ENCODE data around the gene PKIB. TPM values are rescaled to one million over a fixed set of nuclear protein-coding genes. Genes with fewer than 3 reads are reported as not detected.

PKIB gene
- polyA plus RNA-seq, 2 of the 4 experiments (the other 2 are of a cell fraction): 0.37 to 1.5 TPM

GRCh38 chr6:122631571-122632249, 21.5 kb downstream of the PKIB start:
- H3K4me3 ChIP-seq: no peak overlapping the region
- FAIRE-seq (no peak), ATAC-seq (no peak), DNase-seq (ENCODE audit: low read depth in 1 of 2, low spot score in 1 of 2) (no peak)
- no peak overlapping the region for H3K27ac ChIP-seq
- H3K9me3 ChIP-seq: no peaks in the 10 kb centered on the region
- TF ChIP-seq CBX8 (IDR thresholded peaks at IDR 0.05): no peak
- TF ChIP-seq TFCP2L1 (CRISPR knock-in tag; IDR thresholded peaks at IDR 0.05): no peak
- TF ChIP-seq FOXS1 (CRISPR knock-in tag; IDR thresholded peaks at IDR 0.05): no peak
- TF ChIP-seq, protein P1, sequence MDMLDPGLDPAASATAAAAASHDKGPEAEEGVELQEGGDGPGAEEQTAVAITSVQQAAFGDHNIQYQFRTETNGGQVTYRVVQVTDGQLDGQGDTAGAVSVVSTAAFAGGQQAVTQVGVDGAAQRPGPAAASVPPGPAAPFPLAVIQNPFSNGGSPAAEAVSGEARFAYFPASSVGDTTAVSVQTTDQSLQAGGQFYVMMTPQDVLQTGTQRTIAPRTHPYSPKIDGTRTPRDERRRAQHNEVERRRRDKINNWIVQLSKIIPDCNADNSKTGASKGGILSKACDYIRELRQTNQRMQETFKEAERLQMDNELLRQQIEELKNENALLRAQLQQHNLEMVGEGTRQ (IDR thresholded peaks at IDR 0.05): no peak
- TF ChIP-seq TP53 (CRISPR knock-in tag; IDR thresholded peaks at IDR 0.05): no peak
- TF ChIP-seq BHLHE40 (IDR thresholded peaks at IDR 0.05; ENCODE audit: low read depth, low read length): no peak
- no peak for TF ChIP-seq CBX2 (IDR thresholded peaks at IDR 0.05; ENCODE audit: borderline replicate concordance, low read depth)
- TF ChIP-seq, protein P2, sequence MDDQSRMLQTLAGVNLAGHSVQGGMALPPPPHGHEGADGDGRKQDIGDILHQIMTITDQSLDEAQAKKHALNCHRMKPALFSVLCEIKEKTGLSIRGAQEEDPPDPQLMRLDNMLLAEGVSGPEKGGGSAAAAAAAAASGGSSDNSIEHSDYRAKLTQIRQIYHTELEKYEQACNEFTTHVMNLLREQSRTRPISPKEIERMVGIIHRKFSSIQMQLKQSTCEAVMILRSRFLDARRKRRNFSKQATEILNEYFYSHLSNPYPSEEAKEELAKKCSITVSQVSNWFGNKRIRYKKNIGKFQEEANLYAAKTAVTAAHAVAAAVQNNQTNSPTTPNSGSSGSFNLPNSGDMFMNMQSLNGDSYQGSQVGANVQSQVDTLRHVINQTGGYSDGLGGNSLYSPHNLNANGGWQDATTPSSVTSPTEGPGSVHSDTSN (IDR thresholded peaks at IDR 0.05): no peak
- TF ChIP-seq HOXB13 (CRISPR knock-in tag; IDR thresholded peaks at IDR 0.05; ENCODE audit: low read depth): no peak
- TF ChIP-seq JUNB (IDR thresholded peaks at IDR 0.05): no peak
- TF ChIP-seq BCL3 (IDR thresholded peaks at IDR 0.05): no peak
- TF ChIP-seq GATA3 (IDR thresholded peaks at IDR 0.05; ENCODE audit: borderline replicate concordance): no peak
- no peak for TF ChIP-seq POLR2AphosphoS2 (conservative IDR thresholded peaks at IDR 0.05; ENCODE audit: low read length)
- no peak for TF ChIP-seq RCOR1 (IDR thresholded peaks at IDR 0.05; ENCODE audit: low read depth, low read length)
- ChIA-PET POLR2A (no interaction called here), CTCF (no interaction called here)
- no peak overlapping the region for H3K4me2 ChIP-seq
- 4% methylated on average over 3 of the region's 3 CpGs for WGBS (ENCODE audit: missing lambda C conversion rate)
- H3K4me1 ChIP-seq: no peaks in the 10 kb centered on the region

DNA sequence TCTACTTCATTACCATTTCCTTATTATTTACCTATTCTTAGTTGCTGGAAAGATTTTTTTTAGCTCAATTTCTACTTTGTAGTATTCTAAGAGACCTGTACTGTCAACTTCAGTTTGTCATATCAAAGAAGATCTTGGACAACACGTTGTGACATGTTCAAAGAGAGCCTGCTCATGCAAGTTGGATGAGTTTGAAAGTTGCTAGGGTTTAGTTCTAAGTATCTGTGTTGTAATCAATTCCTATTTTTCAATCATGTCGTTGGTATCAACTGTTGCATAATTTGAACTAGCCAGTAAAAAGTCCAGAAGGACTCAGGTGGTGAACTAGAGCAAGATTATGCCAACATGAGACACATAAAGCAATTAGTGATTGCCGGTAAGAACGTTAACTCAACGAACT, 30.2 kb downstream of the PKIB start:
- H3K9me3 ChIP-seq: no peaks in the 10 kb centered on the region
- no peak overlapping the region for H3K4me3 ChIP-seq
- DNase-seq (ENCODE audit: low read depth in 1 of 2, low spot score in 1 of 2) (no peak), FAIRE-seq (no peak), ATAC-seq (no peak)
- H3K4me2 ChIP-seq: no peak overlapping the region
- POLR2A ChIA-PET: no interaction called here
- H3K27ac ChIP-seq: no peak overlapping the region
- TF ChIP-seq TFCP2L1 (CRISPR knock-in tag; IDR thresholded peaks at IDR 0.05) (no peak), TP53 (CRISPR knock-in tag; IDR thresholded peaks at IDR 0.05) (no peak), ZFP36 (IDR thresholded peaks at IDR 0.05; ENCODE audit: borderline replicate concordance, partially characterized antibody) (no peak), HOXB13 (CRISPR knock-in tag; IDR thresholded peaks at IDR 0.05; ENCODE audit: low read depth) (no peak), ESRRA (IDR thresholded peaks at IDR 0.05; ENCODE audit: borderline replicate concordance, low read length) (no peak), CTCF (IDR thresholded peaks at IDR 0.05) (no peak), FOXS1 (CRISPR knock-in tag; IDR thresholded peaks at IDR 0.05) (no peak), SREBF2 (IDR thresholded peaks at IDR 0.05) (no peak), PHF8 (IDR thresholded peaks at IDR 0.05; ENCODE audit: borderline replicate concordance, low read depth) (no peak), MAFK (IDR thresholded peaks at IDR 0.05; ENCODE audit: partially characterized antibody) (no peak), ZC3H11A (IDR thresholded peaks at IDR 0.05) (no peak), RFX5 (IDR thresholded peaks at IDR 0.05) (no peak)
- TF ChIP-seq, protein P3, sequence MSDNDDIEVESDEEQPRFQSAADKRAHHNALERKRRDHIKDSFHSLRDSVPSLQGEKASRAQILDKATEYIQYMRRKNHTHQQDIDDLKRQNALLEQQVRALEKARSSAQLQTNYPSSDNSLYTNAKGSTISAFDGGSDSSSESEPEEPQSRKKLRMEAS (IDR thresholded peaks at IDR 0.05): no peak
- CTCF ChIA-PET: interaction anchor here (1.0 to 1.9 kb wide), 2 partner anchors 12 kb away, joined by 4 to 5 read pairs; no protein-coding TSS in a partner anchor
- H3K4me1 ChIP-seq: no peaks in the 10 kb centered on the region
- WGBS (ENCODE audit: missing lambda C conversion rate): 49% methylated on average over 5 of the region's 5 CpGs

Measured in A549 (cell line).